ENCODE measurements around the gene VTCN1. TPM values are rescaled to one million over a fixed set of nuclear protein-coding genes. Genes with fewer than 3 reads are reported as not detected.
"Not testable (repeated sequence)": the region's sequence is repeated elsewhere in the genome, so short reads cannot be mapped to it uniquely, and the experiment has no call there.

Gene VTCN1
- total RNA-seq, 2 donors from 2014 or later: 4.0 to 7.8 TPM

DNA sequence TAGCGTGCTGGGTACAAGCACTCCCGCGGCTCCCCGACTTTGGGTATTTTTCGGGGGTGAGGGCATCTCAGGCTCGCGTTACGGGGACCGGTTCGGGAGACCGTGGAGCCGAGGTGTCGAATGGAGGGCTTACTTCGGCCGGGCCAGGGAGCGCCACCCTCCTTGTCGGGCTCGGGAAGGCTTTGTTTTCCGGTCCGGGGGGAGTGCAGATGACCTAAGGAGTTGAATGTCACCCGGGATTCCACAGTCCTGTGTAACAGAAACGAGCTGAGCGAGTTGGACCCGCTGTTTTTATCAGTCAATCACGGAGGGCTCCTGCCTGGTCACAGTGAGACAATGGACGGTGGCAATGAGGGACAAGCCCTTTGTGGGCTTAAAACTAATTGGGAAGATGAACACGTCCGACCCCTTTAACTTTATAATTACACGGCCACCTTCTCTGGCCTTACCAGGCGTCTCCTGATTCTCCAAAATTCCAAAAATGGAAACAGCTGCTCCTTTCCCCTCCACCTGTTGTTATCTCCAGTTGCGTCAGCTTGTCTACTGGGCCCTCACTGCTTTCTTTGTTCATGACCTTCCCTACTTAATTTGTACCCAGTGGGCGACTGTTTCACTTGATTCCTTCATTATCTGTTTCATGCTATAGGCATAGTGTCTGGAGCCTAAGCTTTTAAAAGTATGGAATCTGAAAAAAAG is 88.2 kb downstream of the VTCN1 start:
- H3K9me3 ChIP-seq: no peaks in the 10 kb centered on the region
- TF ChIP-seq, protein P1, sequence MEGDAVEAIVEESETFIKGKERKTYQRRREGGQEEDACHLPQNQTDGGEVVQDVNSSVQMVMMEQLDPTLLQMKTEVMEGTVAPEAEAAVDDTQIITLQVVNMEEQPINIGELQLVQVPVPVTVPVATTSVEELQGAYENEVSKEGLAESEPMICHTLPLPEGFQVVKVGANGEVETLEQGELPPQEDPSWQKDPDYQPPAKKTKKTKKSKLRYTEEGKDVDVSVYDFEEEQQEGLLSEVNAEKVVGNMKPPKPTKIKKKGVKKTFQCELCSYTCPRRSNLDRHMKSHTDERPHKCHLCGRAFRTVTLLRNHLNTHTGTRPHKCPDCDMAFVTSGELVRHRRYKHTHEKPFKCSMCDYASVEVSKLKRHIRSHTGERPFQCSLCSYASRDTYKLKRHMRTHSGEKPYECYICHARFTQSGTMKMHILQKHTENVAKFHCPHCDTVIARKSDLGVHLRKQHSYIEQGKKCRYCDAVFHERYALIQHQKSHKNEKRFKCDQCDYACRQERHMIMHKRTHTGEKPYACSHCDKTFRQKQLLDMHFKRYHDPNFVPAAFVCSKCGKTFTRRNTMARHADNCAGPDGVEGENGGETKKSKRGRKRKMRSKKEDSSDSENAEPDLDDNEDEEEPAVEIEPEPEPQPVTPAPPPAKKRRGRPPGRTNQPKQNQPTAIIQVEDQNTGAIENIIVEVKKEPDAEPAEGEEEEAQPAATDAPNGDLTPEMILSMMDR (IDR thresholded peaks at IDR 0.05): peak in 1 of 4 experiments; percentile 4
- no peak for TF ChIP-seq POLR2A (IDR thresholded peaks at IDR 0.05)
- 27% methylated on average over 32 of the region's 32 CpGs for WGBS
- DNase-seq (ENCODE audit: low spot score): no peak
- no peaks in the 10 kb centered on the region for H3K27me3 ChIP-seq (replicated peaks; ENCODE audit: insufficient read depth)
- H3K27ac ChIP-seq: peak overlapping the region; percentile 81 to 85
- H3K36me3 ChIP-seq: no peaks in the 10 kb centered on the region
- intact Hi-C loops (cut with DNase I): loop anchor here (10.0 kb wide), 2 partner anchors 242 to 268 kb away; partner anchors contain the start of gene MAN1A2
- H3K4me1 ChIP-seq (replicated peaks): no peaks in the 10 kb centered on the region
- H3K4me3 ChIP-seq: peak overlapping the region; percentile 48 to 63

DNA sequence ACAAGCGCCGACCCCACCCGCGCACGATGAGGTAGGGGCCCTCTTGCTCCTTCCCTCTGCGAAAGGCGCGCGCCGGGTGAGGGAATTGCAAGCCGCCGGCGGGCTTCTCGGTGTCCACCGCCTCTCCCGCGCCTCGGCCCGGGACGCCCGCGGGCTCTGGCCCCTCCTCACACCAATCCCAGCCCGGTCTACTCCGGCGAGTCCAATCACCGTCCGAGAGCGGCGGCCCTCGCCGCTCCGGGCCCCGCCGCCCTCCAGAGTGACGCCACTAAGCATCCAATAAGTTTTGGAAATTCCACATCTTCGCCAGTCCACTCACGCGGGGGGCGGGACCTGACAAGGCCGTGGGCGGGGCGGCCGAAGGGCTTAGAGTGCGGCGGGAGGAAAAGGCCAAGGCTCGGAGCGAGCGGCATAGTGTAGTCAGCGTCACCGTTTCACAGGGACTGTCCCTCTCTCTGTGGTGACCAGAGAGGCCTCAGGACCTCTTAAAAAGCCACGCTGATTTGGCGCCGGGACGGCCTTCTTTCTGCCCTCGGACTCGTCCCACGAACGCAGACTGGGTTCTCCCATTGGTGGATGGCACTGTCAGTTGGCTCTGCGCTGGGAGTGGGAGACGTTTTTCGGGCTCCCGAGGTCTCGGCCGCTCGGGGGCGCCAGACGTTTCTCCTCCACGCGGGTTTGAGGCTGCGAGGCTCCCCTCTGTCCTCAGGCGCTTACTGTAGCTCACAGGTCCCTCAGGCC is 89.0 kb downstream of the VTCN1 start, which contains the start of gene TRIM45:
Gene TRIM45, minus strand, starts transcription at position 161 of the 741 bp plus-strand sequence. CDS start 548 bp downstream, outside the sequence.
- DNase-seq (ENCODE audit: low spot score): peak; percentile 96
- Histone ChIP-seq H3K27ac (peak within 1 kb of the TSS; percentile 81 to 85), H3K27me3 (replicated peaks; ENCODE audit: insufficient read depth) (no peaks in the 10 kb centered on the region), H3K4me3 (peak within 1 kb of the TSS; percentile 48 to 63), H3K4me1 (replicated peaks) (no peaks in the 10 kb centered on the region), H3K36me3 (no peaks in the 10 kb centered on the region), H3K9me3 (no peaks in the 10 kb centered on the region)
- intact Hi-C loops (cut with DNase I): loop anchor here (10.0 kb wide), 2 partner anchors 243 to 267 kb away; partner anchors contain the start of gene MAN1A2
- WGBS: under 1% methylated on average over 71 of the region's 71 CpGs
- peak; percentile 27 for TF ChIP-seq POLR2A (IDR thresholded peaks at IDR 0.05)
- TF ChIP-seq POLR2AphosphoS5 (IDR thresholded peaks at IDR 0.05): peak; percentile 83
- TF ChIP-seq, protein P1 (IDR thresholded peaks at IDR 0.05): peak; percentile 48 to 87 (median 66)

DNA sequence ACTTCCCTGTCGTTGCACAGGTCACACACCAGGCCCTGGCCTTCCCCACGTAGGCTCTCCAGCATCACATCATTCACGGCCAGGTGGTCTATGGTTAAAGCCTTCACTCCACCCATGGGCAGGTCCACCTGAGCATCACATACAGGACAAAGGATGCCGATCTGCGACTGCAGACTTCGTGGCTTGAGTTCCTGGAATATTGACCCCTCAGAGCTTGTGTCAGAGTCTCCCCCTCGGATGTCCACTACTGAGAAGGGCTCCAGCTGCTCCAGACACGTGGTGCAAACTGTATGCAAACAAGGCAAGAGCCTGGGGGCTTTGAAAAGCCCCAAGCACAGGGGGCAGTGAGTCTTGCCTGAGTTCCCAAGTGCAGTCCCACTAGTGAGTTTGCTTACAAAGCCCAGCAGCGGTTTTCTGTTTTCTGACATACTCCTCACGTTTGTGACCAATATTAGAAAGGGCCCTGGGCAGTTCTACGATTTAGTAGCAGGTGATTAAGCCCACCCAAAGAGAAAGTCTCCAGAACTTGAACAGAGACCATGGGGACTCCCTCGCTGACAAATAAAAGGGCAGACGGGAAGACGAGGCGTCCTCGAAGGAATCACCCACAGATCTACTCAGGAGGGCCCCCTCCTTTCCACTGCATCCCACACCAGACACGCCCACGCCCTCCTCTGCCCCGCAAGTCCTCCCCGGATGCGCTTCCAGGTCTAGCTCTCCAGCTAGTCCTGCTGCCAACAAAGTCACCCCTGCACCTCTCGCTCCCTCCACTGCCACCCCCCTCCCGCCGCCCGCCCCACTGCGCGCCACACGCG is 89.7 kb downstream of the VTCN1 start:
- no peak for DNase-seq (ENCODE audit: low spot score)
- intact Hi-C loops (cut with DNase I): loop anchor here (10.0 kb wide), 2 partner anchors 244 to 266 kb away; partner anchors contain the start of gene MAN1A2
- Histone ChIP-seq H3K9me3 (no peaks in the 10 kb centered on the region), H3K36me3 (no peaks in the 10 kb centered on the region), H3K4me3 (peak overlapping the region; percentile 48 to 63), H3K27ac (peak overlapping the region; percentile 81 to 85), H3K27me3 (replicated peaks; ENCODE audit: insufficient read depth) (no peaks in the 10 kb centered on the region), H3K4me1 (replicated peaks) (no peaks in the 10 kb centered on the region)
- TF ChIP-seq POLR2AphosphoS5 (IDR thresholded peaks at IDR 0.05) (no peak), POLR2A (IDR thresholded peaks at IDR 0.05) (no peak)
- TF ChIP-seq, protein P1 (IDR thresholded peaks at IDR 0.05): no peak
- WGBS: 11% methylated on average over 29 of the region's 29 CpGs

DNA sequence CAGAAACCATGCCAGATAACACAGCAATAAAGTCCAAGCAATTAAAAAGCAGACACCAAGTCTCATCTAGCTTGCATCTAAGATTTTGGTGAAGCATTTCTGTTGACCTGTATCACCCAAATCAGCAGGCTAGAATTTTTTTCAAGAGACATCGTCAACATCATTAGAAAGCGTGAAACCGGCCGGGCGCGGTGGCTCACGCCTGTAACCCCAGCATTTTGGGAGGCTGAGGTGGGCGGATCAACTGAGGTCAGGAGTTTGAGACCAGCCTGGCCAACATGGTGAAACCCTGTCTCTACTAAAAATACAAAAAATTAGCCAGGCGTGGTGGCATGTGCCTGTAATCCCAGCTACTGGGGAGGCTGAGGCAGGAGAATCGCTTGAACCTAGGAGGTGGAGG is 91.6 kb downstream of the VTCN1 start:
- intact Hi-C loops (cut with DNase I); H3K4me1 ChIP-seq (replicated peaks); H3K9me3 ChIP-seq; H3K36me3 ChIP-seq; H3K4me3 ChIP-seq; H3K27ac ChIP-seq; DNase-seq (ENCODE audit: low spot score); H3K27me3 ChIP-seq (replicated peaks; ENCODE audit: insufficient read depth): not testable (repeated sequence)
- WGBS: 94% methylated on average over 10 of the region's 10 CpGs

DNA sequence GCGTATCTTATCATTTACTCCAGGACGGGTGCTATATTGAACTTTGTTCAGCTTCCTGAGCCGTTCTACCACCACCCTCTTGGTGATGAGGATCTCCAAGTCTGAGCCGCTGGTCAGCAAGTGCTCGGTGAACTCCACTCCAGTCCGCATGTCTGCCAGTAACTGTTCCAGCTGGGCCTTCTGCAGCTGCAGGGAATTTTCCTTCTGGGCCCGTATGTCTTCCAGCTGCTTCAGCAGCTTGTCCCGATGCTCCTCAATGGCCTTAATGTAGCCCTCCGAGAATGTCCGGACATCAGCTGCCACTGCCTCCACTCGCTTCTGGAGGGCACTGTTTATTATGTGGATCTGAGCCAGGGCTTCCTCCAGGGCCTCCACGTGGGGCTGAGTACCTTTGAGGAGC is 92.6 kb downstream of the VTCN1 start:
- TF ChIP-seq POLR2A (IDR thresholded peaks at IDR 0.05): no peak
- TF ChIP-seq, protein P1 (IDR thresholded peaks at IDR 0.05): no peak
- H3K9me3 ChIP-seq: no peaks in the 10 kb centered on the region
- intact Hi-C loops (cut with DNase I): no loop called here
- no peaks in the 10 kb centered on the region for H3K27me3 ChIP-seq (replicated peaks; ENCODE audit: insufficient read depth)
- H3K4me1 ChIP-seq (replicated peaks): no peaks in the 10 kb centered on the region
- H3K27ac ChIP-seq: no peak overlapping the region
- 78% methylated on average over 12 of the region's 12 CpGs for WGBS
- no peak overlapping the region for H3K4me3 ChIP-seq
- DNase-seq (ENCODE audit: low spot score): no peak
- no peaks in the 10 kb centered on the region for H3K36me3 ChIP-seq

All from prostate gland (tissue), 2 donors.